ENCODE data around the gene GLCE. TPM values are rescaled to one million over a fixed set of nuclear protein-coding genes. Genes with fewer than 3 reads are reported as not detected.

The GLCE gene
- total RNA-seq (1 to 10 TPM; 3.0 to 6.1 (median 5.4) TPM), polyA plus RNA-seq (1 to 10 TPM; 8.1 to 8.8 TPM), total RNA-seq (7.5 reads per million, percentile 31 among the genes with 10 or more reads in this experiment)

DNA sequence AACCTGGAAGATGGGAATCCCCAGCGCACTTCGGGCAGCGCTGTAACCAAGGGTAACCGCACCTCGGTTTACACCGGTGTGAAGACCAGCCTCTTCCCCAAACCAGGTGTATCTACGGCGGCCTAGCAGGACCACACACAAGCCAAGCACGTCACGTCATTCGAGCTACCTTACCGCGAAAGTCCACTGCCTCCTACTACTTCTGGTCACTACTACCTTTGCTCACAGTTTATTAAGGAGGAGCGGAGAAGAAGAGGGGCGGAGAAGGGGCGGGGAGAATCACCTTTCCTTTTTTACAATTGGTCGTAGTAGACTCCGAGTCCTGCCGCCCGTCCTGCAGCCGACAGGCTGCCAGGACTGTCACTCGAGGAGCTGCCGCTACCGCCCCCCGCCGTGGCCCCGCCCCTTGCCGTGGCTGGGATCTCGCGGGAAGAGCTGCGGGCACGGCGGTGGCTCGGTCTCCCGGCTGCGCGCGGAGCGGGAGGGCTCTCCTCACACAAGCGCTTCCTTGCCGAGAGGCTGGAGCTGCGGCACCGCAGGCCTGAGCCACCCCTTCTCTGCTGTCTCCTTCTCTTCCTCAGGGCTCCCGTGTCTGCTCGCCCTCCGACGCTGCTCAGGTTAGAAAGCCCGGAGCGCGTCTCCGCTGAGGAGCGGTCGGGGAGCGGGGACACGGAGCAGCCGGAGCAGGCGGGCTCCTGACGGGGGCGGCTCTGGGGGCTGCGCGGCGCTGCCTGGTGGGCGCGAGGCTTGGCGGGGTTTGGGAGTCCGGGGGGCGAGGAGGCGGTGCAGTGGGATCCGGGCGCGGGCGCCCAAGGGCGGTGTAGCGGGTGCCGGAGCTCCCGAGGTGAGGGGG, at the start of gene GLCE:
Gene GLCE (plus strand): TSS at position 495 of the 853 bp plus-strand sequence. CDS start 95,172 bp downstream, outside the sequence.
- ChIA-PET CTCF (no interaction called here), POLR2A (interaction anchor here (0.8 to 1.4 kb wide), 3 partner anchors 12 to 341 kb away, joined by 3 to 4 read pairs (median 3); partner anchors contain the start of gene ANP32A)
- H3K27me3 Mint-ChIP-seq: peaks cover 0 to 44% (median 4%) of the 10 kb centered on the region in 5 donors
- Histone ChIP-seq H3K4me3 (ENCODE audit: low read length) (peak within 1 kb of the TSS; percentile 92), H3K36me3 (ENCODE audit: control insufficient read depth in 2 of 3, insufficient read depth in 3 of 3, low read length in 3 of 3) (peaks cover 0 to 5% (median 0%) of the 10 kb centered on the region in 3 experiments), H3K27me3 (ENCODE audit: control insufficient read depth in 2 of 2, insufficient read depth in 2 of 2, low read length in 2 of 2) (no peaks in the 10 kb centered on the region), H3K27ac (ENCODE audit: low read depth, low read length) (peak within 1 kb of the TSS; percentile 76), H3K4me1 (ENCODE audit: control insufficient read depth in 2 of 2, insufficient read depth in 2 of 2, low read length in 2 of 2) (peaks cover 5 to 7% of the 10 kb centered on the region in 2 donors), H3K9me3 (ENCODE audit: control insufficient read depth in 2 of 3, low read length in 3 of 3) (no peaks in the 10 kb centered on the region)
- peak within 1 kb of the TSS; percentile 90 to 100 (median 97) for H3K4me3 Mint-ChIP-seq
- ATAC-seq (peak; percentile 97), DNase-seq (peak; percentile 89 to 96 (median 94))
- no peaks in the 10 kb centered on the region for H3K9me3 Mint-ChIP-seq
- peaks cover 12 to 22% (median 18%) of the 10 kb centered on the region in 7 donors for H3K4me1 Mint-ChIP-seq
- peak within 1 kb of the TSS; percentile 76 to 98 (median 90) for H3K27ac Mint-ChIP-seq
- intact Hi-C loops (cut with micrococcal nuclease): loop anchor here (1.0 to 10.0 kb wide), 9 partner anchors 101 to 1618 kb away; partner anchors contain the start of genes KIF23 (in 2 of the 2), RPLP1 (in 2 of the 2), CLN6 (in 1 of the 2) and MAP2K5 (in 1 of the 2)
- no peaks in the 10 kb centered on the region for H3K36me3 Mint-ChIP-seq

GRCh38 chr15:69114331-69114928, 46.0 kb upstream of the GLCE start:
- H3K4me3 Mint-ChIP-seq: no peak overlapping the region
- POLR2A ChIA-PET: no interaction called here
- CTCF ChIA-PET: interaction anchor here (1.8 kb wide), 1 partner anchor 56 kb away, joined by 5 read pairs; no protein-coding TSS in a partner anchor

GRCh38 chr15:69115031-69115430, 45.4 kb upstream of the GLCE start:
- intact Hi-C loops (cut with micrococcal nuclease): no loop called here
- Mint-ChIP-seq H3K4me1 (peaks cover 0 to 10% (median 0%) of the 10 kb centered on the region in 7 donors), H3K27ac (no peak overlapping the region), H3K36me3 (no peaks in the 10 kb centered on the region), H3K4me3 (no peak overlapping the region), H3K9me3 (no peaks in the 10 kb centered on the region), H3K27me3 (peaks cover 22 to 43% (median 29%) of the 10 kb centered on the region in 5 donors)
- no peaks in the 10 kb centered on the region for H3K36me3 ChIP-seq (ENCODE audit: control insufficient read depth in 2 of 3, insufficient read depth in 3 of 3, low read length in 3 of 3)
- H3K27ac ChIP-seq (ENCODE audit: low read depth, low read length): no peak overlapping the region
- ATAC-seq (no peak), DNase-seq (no peak)
- no peaks in the 10 kb centered on the region for H3K9me3 ChIP-seq (ENCODE audit: control insufficient read depth in 2 of 3, low read length in 3 of 3)
- no peaks in the 10 kb centered on the region for H3K4me1 ChIP-seq (ENCODE audit: control insufficient read depth in 2 of 2, insufficient read depth in 2 of 2, low read length in 2 of 2)
- no peak overlapping the region for H3K4me3 ChIP-seq (ENCODE audit: low read length)
- CTCF ChIA-PET: interaction anchor here (1.8 kb wide), 1 partner anchor 57 kb away, joined by 5 read pairs; no protein-coding TSS in a partner anchor
- H3K27me3 ChIP-seq (ENCODE audit: control insufficient read depth in 2 of 2, insufficient read depth in 2 of 2, low read length in 2 of 2): no peaks in the 10 kb centered on the region
- POLR2A ChIA-PET: no interaction called here

More at GRCh38 chr15:69114331-69114928, 46.0 kb upstream of the GLCE start:
- Mint-ChIP-seq H3K27ac (no peak overlapping the region), H3K9me3 (no peaks in the 10 kb centered on the region), H3K27me3 (peaks cover 22 to 43% (median 28%) of the 10 kb centered on the region in 5 donors), H3K36me3 (no peaks in the 10 kb centered on the region), H3K4me1 (peaks cover 0 to 10% (median 0%) of the 10 kb centered on the region in 7 donors)
- no peak for DNase-seq
- no peaks in the 10 kb centered on the region for H3K4me1 ChIP-seq (ENCODE audit: control insufficient read depth in 2 of 2, insufficient read depth in 2 of 2, low read length in 2 of 2)
- H3K9me3 ChIP-seq (ENCODE audit: control insufficient read depth in 2 of 3, low read length in 3 of 3): no peaks in the 10 kb centered on the region
- no peaks in the 10 kb centered on the region for H3K36me3 ChIP-seq (ENCODE audit: control insufficient read depth in 2 of 3, insufficient read depth in 3 of 3, low read length in 3 of 3)
- H3K27ac ChIP-seq (ENCODE audit: low read depth, low read length): no peak overlapping the region
- no peak overlapping the region for H3K4me3 ChIP-seq (ENCODE audit: low read length)
- H3K27me3 ChIP-seq (ENCODE audit: control insufficient read depth in 2 of 2, insufficient read depth in 2 of 2, low read length in 2 of 2): no peaks in the 10 kb centered on the region
- no peak for ATAC-seq
- intact Hi-C loops (cut with micrococcal nuclease): no loop called here

GRCh38 chr15:69116391-69116790, 44.0 kb upstream of the GLCE start:
- H3K4me1 ChIP-seq (ENCODE audit: control insufficient read depth in 2 of 2, insufficient read depth in 2 of 2, low read length in 2 of 2): no peaks in the 10 kb centered on the region
- H3K4me3 ChIP-seq (ENCODE audit: low read length): no peak overlapping the region
- H3K9me3 ChIP-seq (ENCODE audit: control insufficient read depth in 2 of 3, low read length in 3 of 3): no peaks in the 10 kb centered on the region
- ChIA-PET POLR2A (no interaction called here), CTCF (no interaction called here)
- Mint-ChIP-seq H3K36me3 (no peaks in the 10 kb centered on the region), H3K27me3 (peaks cover 24 to 43% (median 26%) of the 10 kb centered on the region in 5 donors), H3K4me1 (peaks cover 0 to 10% (median 0%) of the 10 kb centered on the region in 7 donors), H3K9me3 (no peaks in the 10 kb centered on the region), H3K27ac (no peak overlapping the region), H3K4me3 (no peak overlapping the region)
- intact Hi-C loops (cut with micrococcal nuclease): no loop called here
- no peak for DNase-seq
- no peak overlapping the region for H3K27ac ChIP-seq (ENCODE audit: low read depth, low read length)
- ATAC-seq: no peak
- H3K27me3 ChIP-seq (ENCODE audit: control insufficient read depth in 2 of 2, insufficient read depth in 2 of 2, low read length in 2 of 2): no peaks in the 10 kb centered on the region
- no peaks in the 10 kb centered on the region for H3K36me3 ChIP-seq (ENCODE audit: control insufficient read depth in 2 of 3, insufficient read depth in 3 of 3, low read length in 3 of 3)

DNA sequence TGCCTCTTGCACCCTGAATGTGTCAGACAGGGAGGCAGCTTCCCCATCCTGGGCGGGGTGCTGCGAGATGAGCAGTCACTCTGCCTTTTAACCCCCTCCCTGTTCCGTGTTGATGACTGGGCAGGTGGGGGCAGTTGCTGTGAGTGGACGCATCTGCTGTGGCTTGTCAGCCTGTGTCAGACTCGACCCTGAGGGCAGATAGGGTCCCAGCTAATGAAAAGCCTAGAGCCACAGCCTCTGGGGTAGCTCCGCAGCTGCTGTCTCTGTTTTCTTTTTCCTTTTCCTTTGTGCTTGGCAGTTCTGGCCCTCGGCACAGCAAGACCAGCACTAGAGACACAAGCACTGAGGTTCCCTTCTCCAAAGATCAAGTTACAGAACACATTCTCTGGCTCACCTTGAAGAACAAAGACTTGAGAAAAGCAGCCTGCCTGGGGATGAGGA, 43.0 kb upstream of the GLCE start:
- DNase-seq: no peak
- ChIA-PET POLR2A (no interaction called here), CTCF (no interaction called here)
- Histone ChIP-seq H3K9me3 (ENCODE audit: control insufficient read depth in 2 of 3, low read length in 3 of 3) (no peaks in the 10 kb centered on the region), H3K27me3 (ENCODE audit: control insufficient read depth in 2 of 2, insufficient read depth in 2 of 2, low read length in 2 of 2) (no peaks in the 10 kb centered on the region), H3K4me3 (ENCODE audit: low read length) (no peak overlapping the region), H3K36me3 (ENCODE audit: control insufficient read depth in 2 of 3, insufficient read depth in 3 of 3, low read length in 3 of 3) (no peaks in the 10 kb centered on the region), H3K4me1 (ENCODE audit: control insufficient read depth in 2 of 2, insufficient read depth in 2 of 2, low read length in 2 of 2) (no peaks in the 10 kb centered on the region), H3K27ac (ENCODE audit: low read depth, low read length) (no peak overlapping the region)
- Mint-ChIP-seq H3K27ac (no peak overlapping the region), H3K9me3 (no peaks in the 10 kb centered on the region), H3K27me3 (peaks cover 25 to 39% (median 27%) of the 10 kb centered on the region in 5 donors), H3K4me1 (peaks cover 0 to 10% (median 0%) of the 10 kb centered on the region in 7 donors), H3K36me3 (no peaks in the 10 kb centered on the region), H3K4me3 (no peak overlapping the region)
- no peak for ATAC-seq
- intact Hi-C loops (cut with micrococcal nuclease): no loop called here

DNA sequence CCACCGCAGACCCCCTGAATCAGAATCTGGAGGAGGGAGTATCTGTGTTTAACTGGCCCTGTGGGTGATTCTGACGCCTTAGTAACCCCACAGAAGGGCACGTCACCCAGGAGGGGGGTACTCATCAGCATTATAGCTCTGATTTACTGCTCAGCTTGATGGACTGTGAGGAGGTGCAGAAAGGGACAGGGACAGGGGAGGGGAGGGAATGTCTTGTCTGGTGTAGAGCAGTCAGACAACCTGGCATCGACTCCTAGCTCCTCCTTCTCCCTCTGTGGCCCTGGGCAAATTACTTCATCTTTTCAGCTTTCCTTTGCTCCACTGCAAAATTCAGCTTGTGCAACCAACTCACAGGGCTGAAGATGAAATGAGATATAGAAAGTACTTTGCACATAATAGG, 42.3 kb upstream of the GLCE start:
- ATAC-seq (no peak), DNase-seq (no peak)
- Mint-ChIP-seq H3K4me1 (peaks cover 0 to 10% (median 0%) of the 10 kb centered on the region in 7 donors), H3K27ac (no peak overlapping the region), H3K9me3 (no peaks in the 10 kb centered on the region), H3K36me3 (no peaks in the 10 kb centered on the region), H3K4me3 (no peak overlapping the region), H3K27me3 (peaks cover 25 to 38% (median 27%) of the 10 kb centered on the region in 5 donors)
- no peaks in the 10 kb centered on the region for H3K4me1 ChIP-seq (ENCODE audit: control insufficient read depth in 2 of 2, insufficient read depth in 2 of 2, low read length in 2 of 2)
- no peak overlapping the region for H3K27ac ChIP-seq (ENCODE audit: low read depth, low read length)
- intact Hi-C loops (cut with micrococcal nuclease): no loop called here
- H3K4me3 ChIP-seq (ENCODE audit: low read length): no peak overlapping the region
- H3K36me3 ChIP-seq (ENCODE audit: control insufficient read depth in 2 of 3, insufficient read depth in 3 of 3, low read length in 3 of 3): no peaks in the 10 kb centered on the region
- ChIA-PET CTCF (no interaction called here), POLR2A (no interaction called here)
- no peaks in the 10 kb centered on the region for H3K27me3 ChIP-seq (ENCODE audit: control insufficient read depth in 2 of 2, insufficient read depth in 2 of 2, low read length in 2 of 2)
- no peaks in the 10 kb centered on the region for H3K9me3 ChIP-seq (ENCODE audit: control insufficient read depth in 2 of 3, low read length in 3 of 3)

Data from naive thymus-derived CD4-positive, alpha-beta T cell (primary cell).